ENCODE measurements around the gene GNPNAT1.
"Not testable (repeated sequence)": the region's sequence is repeated elsewhere in the genome, so short reads cannot be mapped to it uniquely, and the experiment has no call there.

GNPNAT1 gene

GRCh38 chr14:52729585-52729924, 61.9 kb downstream of the GNPNAT1 start:
- DNase-seq, result no peak

GRCh38 chr14:52729035-52729434, 62.4 kb downstream of the GNPNAT1 start:
- DNase-seq, result not testable (repeated sequence)

GRCh38 chr14:52727509-52727908, 63.9 kb downstream of the GNPNAT1 start:
- DNase-seq, result not testable (repeated sequence)
